SK-N-MC (cell line): ENCODE results near the gene CHN2.

Experiments used
- EZH2 ChIP-seq: fragments of 200-600 bp; sonication (generic); IDR thresholded peaks from one replicate; pipeline ENCODE4 v1.6.1; 2017; ENCODE audit warnings: antibody characterized with exemption
- POLR2AphosphoS5 ChIP-seq: IDR thresholded peaks from 2 replicates; pipeline ENCODE4 v1.6.1; 2012; ENCODE audit warnings: mild to moderate bottlenecking, low read depth, low read length, borderline replicate concordance

DNA sequence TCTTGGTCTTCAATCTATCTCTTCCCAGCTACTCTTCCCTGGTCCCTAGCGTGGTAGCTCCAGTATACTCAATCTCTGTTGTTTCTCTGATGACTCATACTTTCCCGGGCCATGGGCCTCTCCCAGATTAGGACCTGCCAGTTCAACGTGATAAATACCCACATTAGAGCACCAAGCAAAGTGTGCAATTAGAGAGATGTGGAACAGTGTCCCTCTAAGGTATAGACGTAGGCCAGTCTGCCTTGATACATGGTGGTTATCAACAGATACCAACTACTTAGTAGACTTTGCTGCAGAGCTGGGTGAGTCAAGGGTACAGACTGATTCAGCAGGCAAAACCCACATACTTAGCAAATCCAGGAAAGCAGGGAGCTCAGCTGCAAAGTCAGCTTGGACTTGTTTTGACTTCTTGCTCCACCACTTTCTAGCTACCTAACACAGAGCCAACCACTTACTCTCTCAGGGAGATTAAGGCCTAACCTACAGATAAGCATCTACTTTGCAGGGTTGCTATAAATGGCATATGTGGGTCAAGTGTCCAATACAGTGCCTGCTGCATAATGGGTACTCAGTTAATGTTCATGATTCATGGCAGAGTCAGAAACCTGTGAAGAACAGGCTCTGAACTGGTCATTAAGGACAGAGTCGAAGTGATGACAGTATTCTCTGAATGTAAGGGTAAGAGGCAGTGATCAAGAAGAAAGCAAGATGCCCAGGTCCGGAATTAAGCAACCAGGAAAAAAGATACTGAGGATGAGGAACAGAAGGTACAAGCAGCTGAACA, 176.1 kb downstream of the CHN2 start:
- no peak for TF ChIP-seq EZH2
- TF ChIP-seq POLR2AphosphoS5, result no peak
